Endothelial cell of umbilical vein (primary cell): ENCODE data around the gene TAX1BP3. TPM values are rescaled to one million over a fixed set of nuclear protein-coding genes. Genes with fewer than 3 reads are reported as not detected.

ENCODE experiments used
- BruUV-seq: library from RNA; stranded (reverse); fragments of 400-500 nt; replicated peaks from 2 replicates; lab custom pipeline; 2021; lab: Mats Ljungman, UMichigan
- CTCF ChIA-PET: fragments of 300-600, 350-600 bp; sonication (Branson Sonifier 250); formaldehyde crosslinking; loops from one replicate; lab custom pipeline; 2021; ENCODE audit warnings: antibody characterized with exemption, inconsistent platforms; lab: Charles Lee
- POLR2A ChIA-PET: fragments of 300-600, 350-600 bp; sonication (Branson Sonifier 250); formaldehyde crosslinking; loops from one replicate; lab custom pipeline; 2021; ENCODE audit warnings: antibody characterized with exemption, inconsistent platforms; lab: Charles Lee
- DNase-seq: peaks from one replicate; pipeline ENCODE4 v3.0.0-alpha.2; 2011; ENCODE audit warnings: low read depth, low spot score
- FAIRE-seq: peaks from 2 replicates; lab custom pipeline; 2011; peaks lifted over from hg19 to GRCh38; lab: Jason Lieb, UNC
- H2AFZ ChIP-seq: 2 replicates; pipeline ENCODE4 v1.6.0; 2012; ENCODE audit warnings: low read depth, low read length, control low read depth, inconsistent platforms
- H3K27ac ChIP-seq: 2 replicates; pipeline ENCODE4 v1.5.1; 2011; ENCODE audit warnings: low read depth, mild to moderate bottlenecking, control low read depth, low read length, moderate library complexity; ENCODE audit not compliant: insufficient read depth
- H3K27me3 ChIP-seq, 2 experiments: 2 replicates each; pipeline versions ENCODE4 v1.6.0 to v1.6.1; 2011; ENCODE audit warnings: low read length in 2 of 2, mixed read lengths in 1 of 2; ENCODE audit not compliant: control insufficient read depth in 2 of 2, insufficient read depth in 2 of 2
- H3K36me3 ChIP-seq, 2 experiments: 2 replicates in 1 of 2; 3 replicates in 1 of 2; pipeline ENCODE4 v1.5.1; 2011; ENCODE audit warnings: low read length in 2 of 2, mild to moderate bottlenecking in 1 of 2, moderate library complexity in 1 of 2; ENCODE audit not compliant: control insufficient read depth in 2 of 2, insufficient read depth in 2 of 2; ENCODE audit errors: extremely low read depth in 1 of 2
- H3K4me1 ChIP-seq: 3 replicates; pipeline ENCODE4 v1.5.1; 2011; ENCODE audit warnings: mild to moderate bottlenecking, low read length; ENCODE audit not compliant: control insufficient read depth, insufficient read depth; ENCODE audit errors: extremely low read depth
- H3K4me2 ChIP-seq: 2 replicates; pipeline ENCODE4 v1.6.1; 2011; ENCODE audit warnings: low read length, control low read depth, mixed read lengths; ENCODE audit not compliant: insufficient read depth
- H3K4me3 ChIP-seq, 3 experiments: fragments of 200-600 bp in 1 of 3; sonication (generic), shearing (Covaris generic) in 1 of 3; replicated peaks in 1 of 3; 2 replicates each; pipeline ENCODE4 v1.5.1; 2011 to 2016; ENCODE audit warnings: control low read depth in 3 of 3, low read length in 3 of 3, mild to moderate bottlenecking in 2 of 3, inconsistent platforms in 1 of 3, low read depth in 1 of 3, moderate library complexity in 1 of 3; ENCODE audit not compliant: insufficient read depth in 1 of 3
- H3K79me2 ChIP-seq: 2 replicates; pipeline ENCODE4 v1.6.0; 2012; ENCODE audit warnings: low read length, inconsistent platforms; ENCODE audit not compliant: control insufficient read depth, insufficient read depth
- H3K9ac ChIP-seq: replicated peaks from 2 replicates; pipeline ENCODE3; 2011; ENCODE audit warnings: low read length, control low read depth; ENCODE audit not compliant: insufficient read depth; ENCODE audit errors: extremely low read depth
- H3K9me1 ChIP-seq: replicated peaks from 3 replicates; pipeline ENCODE4 v1.6.0; 2011; ENCODE audit warnings: mild to moderate bottlenecking, low read length; ENCODE audit not compliant: control insufficient read depth, insufficient read depth; ENCODE audit errors: extremely low read depth
- H3K9me3 ChIP-seq: replicated peaks from 2 replicates; pipeline ENCODE4 v1.5.1; 2012; ENCODE audit warnings: low read length, inconsistent platforms; ENCODE audit not compliant: control insufficient read depth, insufficient read depth
- H4K20me1 ChIP-seq: replicated peaks from 2 replicates; pipeline ENCODE3; 2011; ENCODE audit warnings: mild to moderate bottlenecking, low read length; ENCODE audit not compliant: control insufficient read depth, insufficient read depth; ENCODE audit errors: extremely low read depth
- EZH2 ChIP-seq: IDR thresholded peaks from 2 replicates; pipeline ENCODE4 v1.6.1; 2012; ENCODE audit warnings: borderline replicate concordance, low read depth, mild to moderate bottlenecking, moderate library complexity, low read length, inconsistent platforms; ENCODE audit not compliant: severe bottlenecking
- FOS ChIP-seq: IDR thresholded peaks from 2 replicates; pipeline ENCODE4 v1.6.1; 2011; ENCODE audit warnings: mild to moderate bottlenecking, low read length, moderate library complexity, borderline replicate concordance; ENCODE audit not compliant: insufficient read depth
- GATA2 ChIP-seq: IDR thresholded peaks from 2 replicates; pipeline ENCODE4 v1.7.0; 2011; ENCODE audit warnings: low read depth, mild to moderate bottlenecking, moderate library complexity, mixed read lengths, low read length; ENCODE audit not compliant: insufficient read length, insufficient read depth
- JUN ChIP-seq: IDR thresholded peaks from 2 replicates; pipeline ENCODE4 v1.6.1; 2011; ENCODE audit warnings: borderline replicate concordance, low read depth; ENCODE audit not compliant: insufficient read length, insufficient read depth
- MAX ChIP-seq: IDR thresholded peaks from 2 replicates; pipeline ENCODE4 v1.6.1; 2011; ENCODE audit not compliant: insufficient read depth, insufficient read length
- MYC ChIP-seq: IDR thresholded peaks from one replicate; pipeline ENCODE4 v1.6.1; 2011; ENCODE audit warnings: mild to moderate bottlenecking, low read depth, low read length
- POLR2A ChIP-seq: IDR thresholded peaks from 2 replicates; pipeline ENCODE4 v1.6.1; 2012; ENCODE audit warnings: low read depth, mild to moderate bottlenecking, control low read depth, low read length
- POLR2AphosphoS5 ChIP-seq: IDR thresholded peaks from 2 replicates; pipeline ENCODE4 v1.6.1; 2012; ENCODE audit warnings: low read depth, mild to moderate bottlenecking, control low read depth, low read length, moderate library complexity; ENCODE audit not compliant: insufficient read depth
- dilution Hi-C: fragments of 300-500 bp; cut with MboI; formaldehyde crosslinking; loops from one replicate; pipeline ENCODE4 v1.15.0; 2019; ENCODE audit warnings: low sequenced_read_pairs; ENCODE audit not compliant: extremely low pct_ligation_motif_present
- intact Hi-C: fragments of 100-400 bp; cut with micrococcal nuclease; formaldehyde crosslinking; loops from one replicate; pipeline ENCODE4 v1.10.0; 2022
- polyA plus RNA-seq, 4 experiments: library from polyadenylated mRNA; depleted of rRNA in 3 of 4; stranded (reverse) in 3 of 4; unstranded in 1 of 4; fragments of >200 nt; gene quantifications; 2 replicates each; pipeline versions ENCODE4 v1.2.1 to v1.2.3, GENCODE V29; 2011 to 2012; ENCODE audit warnings: missing spikeins in 1 of 4
- total RNA-seq: library from RNA; stranded (reverse); gene quantifications from 2 replicates; pipeline ENCODE4 v1.2.3, GENCODE V29; 2021
- TF ChIP-seq, protein P1 (sequence below), 2 donors: IDR thresholded peaks; 1 replicate in 1 of 2; 2 replicates in 1 of 2; pipeline ENCODE4 v1.5.1; 2011; ENCODE audit warnings: low read length in 2 of 2, mild to moderate bottlenecking in 2 of 2, moderate library complexity in 2 of 2, control low read depth in 1 of 2, inconsistent platforms in 1 of 2, low read depth in 1 of 2; ENCODE audit not compliant: insufficient read depth in 1 of 2; ENCODE audit errors: extremely low read depth in 1 of 2

TAX1BP3 gene
- total and polyA plus RNA-seq, 2 donors (not counting 3 experiments of a cell fraction or from before 2014, with no cell fraction given), result 254 to 315 TPM

- Histone ChIP-seq H3K79me2 (peaks cover 28% of the 10 kb centered on the region), H3K4me3 (no peak overlapping the region), H3K4me1 (peaks cover 22% of the 10 kb centered on the region), H3K9me1 (no peaks in the 10 kb centered on the region), H3K27ac (no peak overlapping the region), H3K9me3 (no peaks in the 10 kb centered on the region), H3K9ac (no peak overlapping the region), H3K36me3 (peaks cover 5 to 25% of the 10 kb centered on the region in 2 experiments), H3K4me2 (no peak overlapping the region), H4K20me1 (no peaks in the 10 kb centered on the region), H2AFZ (no peak overlapping the region), H3K27me3 (no peaks in the 10 kb centered on the region)
- TF ChIP-seq POLR2A (peak; percentile 21), POLR2AphosphoS5 (peak; percentile 14), MAX (no peak)
- no peak for DNase-seq
- no peak for FAIRE-seq
- intact Hi-C loops (no loop called here), dilution Hi-C loops (no loop called here)
- CTCF ChIA-PET, result no interaction called here
- POLR2A ChIA-PET, result interaction anchor here (0.9 kb wide), 1 partner anchor 27 kb away, joined by 3 read pairs; the partner anchor contains the start of gene SHPK
- no TSS peak for BruUV-seq
Observed at GRCh38 chr17:3663102-3664011, 5.0 kb downstream of the TAX1BP3 start.

- Histone ChIP-seq H2AFZ (no peak overlapping the region), H3K4me3 (no peak overlapping the region), H3K9me1 (no peaks in the 10 kb centered on the region), H3K4me1 (peaks cover 6% of the 10 kb centered on the region), H3K4me2 (no peak overlapping the region), H4K20me1 (no peaks in the 10 kb centered on the region), H3K9me3 (no peaks in the 10 kb centered on the region), H3K36me3 (peaks cover 0 to 24% of the 10 kb centered on the region in 2 experiments), H3K79me2 (peaks cover 7% of the 10 kb centered on the region), H3K9ac (no peak overlapping the region), H3K27ac (no peak overlapping the region), H3K27me3 (no peaks in the 10 kb centered on the region)
- TF ChIP-seq MYC (no peak), POLR2A (no peak), GATA2 (no peak), JUN (no peak), EZH2 (no peak), POLR2AphosphoS5 (no peak), FOS (no peak), MAX (no peak)
- TF ChIP-seq, protein P1, sequence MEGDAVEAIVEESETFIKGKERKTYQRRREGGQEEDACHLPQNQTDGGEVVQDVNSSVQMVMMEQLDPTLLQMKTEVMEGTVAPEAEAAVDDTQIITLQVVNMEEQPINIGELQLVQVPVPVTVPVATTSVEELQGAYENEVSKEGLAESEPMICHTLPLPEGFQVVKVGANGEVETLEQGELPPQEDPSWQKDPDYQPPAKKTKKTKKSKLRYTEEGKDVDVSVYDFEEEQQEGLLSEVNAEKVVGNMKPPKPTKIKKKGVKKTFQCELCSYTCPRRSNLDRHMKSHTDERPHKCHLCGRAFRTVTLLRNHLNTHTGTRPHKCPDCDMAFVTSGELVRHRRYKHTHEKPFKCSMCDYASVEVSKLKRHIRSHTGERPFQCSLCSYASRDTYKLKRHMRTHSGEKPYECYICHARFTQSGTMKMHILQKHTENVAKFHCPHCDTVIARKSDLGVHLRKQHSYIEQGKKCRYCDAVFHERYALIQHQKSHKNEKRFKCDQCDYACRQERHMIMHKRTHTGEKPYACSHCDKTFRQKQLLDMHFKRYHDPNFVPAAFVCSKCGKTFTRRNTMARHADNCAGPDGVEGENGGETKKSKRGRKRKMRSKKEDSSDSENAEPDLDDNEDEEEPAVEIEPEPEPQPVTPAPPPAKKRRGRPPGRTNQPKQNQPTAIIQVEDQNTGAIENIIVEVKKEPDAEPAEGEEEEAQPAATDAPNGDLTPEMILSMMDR (IDR thresholded peaks at IDR 0.05; ENCODE audit: extremely low read depth in 1 of 2, insufficient read depth in 1 of 2, low read depth in 1 of 2, low read length in 2 of 2), result no peak
- DNase-seq (no peak), FAIRE-seq (no peak)
- ChIA-PET POLR2A (interaction anchor here (4.2 kb wide), 1 partner anchor 7 kb away, joined by 17 read pairs; the partner anchor contains the start of genes EMC6 and TAX1BP3), CTCF (no interaction called here)
- dilution Hi-C loops (no loop called here), intact Hi-C loops (no loop called here)
- no TSS peak for BruUV-seq
Observed at GRCh38 chr17:3660311-3660891, 8.0 kb downstream of the TAX1BP3 start.
